ENCODE measurements around the gene SLC29A3. TPM values are rescaled to one million over a fixed set of nuclear protein-coding genes. Genes with fewer than 3 reads are reported as not detected.

The SLC29A3 gene
- total RNA-seq, 2 experiments from 2014 or later: 2.3 to 2.5 TPM

DNA sequence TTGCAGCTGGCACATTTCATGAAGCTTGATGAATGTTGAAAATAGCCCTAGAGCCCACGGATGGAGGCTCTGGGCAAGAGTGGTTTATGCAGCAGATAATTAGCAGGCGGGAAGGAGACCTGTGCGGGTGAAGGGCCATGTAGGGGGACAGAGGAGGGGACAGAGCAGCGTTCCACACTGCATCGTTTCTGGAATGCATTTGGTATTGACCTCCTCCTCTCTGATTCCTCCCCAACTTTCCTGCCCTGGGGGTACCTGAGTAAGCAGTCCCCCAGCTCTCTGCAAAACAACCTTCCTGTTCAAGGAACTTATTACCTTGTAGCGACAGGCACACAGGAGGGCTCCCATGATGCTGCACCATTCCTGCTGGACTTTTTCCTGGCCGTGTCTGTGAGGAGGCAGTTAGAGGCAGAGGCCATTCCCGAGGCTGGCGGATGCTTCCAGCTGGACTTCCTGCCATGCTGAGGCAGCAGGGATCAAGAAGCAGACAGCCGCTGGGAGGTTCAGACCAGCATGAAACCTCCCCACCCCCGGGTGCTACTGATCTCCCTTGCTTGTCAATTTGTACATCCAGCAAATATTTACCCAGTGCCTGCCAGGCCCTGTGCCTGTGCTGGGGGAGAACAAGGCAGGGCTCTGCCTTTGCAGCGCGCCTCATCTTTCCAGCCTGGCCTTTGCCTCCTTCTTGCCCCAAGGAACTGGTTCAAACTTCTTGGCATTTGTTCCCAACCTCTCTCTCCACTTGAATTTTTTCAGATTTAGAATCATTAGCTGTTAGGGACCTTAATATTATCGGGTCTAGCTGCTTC lies 28.7 kb downstream of the SLC29A3 start:
- no peak overlapping the region for H3K27ac Mint-ChIP-seq
- H3K27me3 Mint-ChIP-seq: no peaks in the 10 kb centered on the region
- peaks cover 9% of the 10 kb centered on the region for H3K36me3 ChIP-seq (ENCODE audit: insufficient read depth, low read length)
- no peak overlapping the region for H3K4me3 Mint-ChIP-seq
- no peaks in the 10 kb centered on the region for H3K9me3 Mint-ChIP-seq
- CTCF ChIA-PET: no interaction called here
- DNase-seq (no peak), ATAC-seq (ENCODE audit: poor library complexity) (no peak)
- POLR2A ChIA-PET: no interaction called here
- H3K27me3 ChIP-seq (ENCODE audit: control insufficient read depth in 1 of 2, insufficient read depth in 2 of 2, low read length in 2 of 2): no peaks in the 10 kb centered on the region
- no peaks in the 10 kb centered on the region for H3K4me1 Mint-ChIP-seq (ENCODE audit: low read depth)
- no peak overlapping the region for H3K4me3 ChIP-seq (ENCODE audit: low read length)
- peaks cover 23% of the 10 kb centered on the region for H3K36me3 Mint-ChIP-seq (ENCODE audit: low read depth)
- no peaks in the 10 kb centered on the region for H3K9me3 ChIP-seq (ENCODE audit: control insufficient read depth in 1 of 2, insufficient read depth in 1 of 2, low read length in 2 of 2)
- H3K27ac ChIP-seq (ENCODE audit: low read depth in 1 of 2, low read length in 2 of 2): no peak overlapping the region
- intact Hi-C loops (cut with DNase I, micrococcal nuclease): no loop called here
- H3K4me1 ChIP-seq (ENCODE audit: insufficient read depth, low read length): peaks cover 4% of the 10 kb centered on the region
- TF ChIP-seq, protein P1, sequence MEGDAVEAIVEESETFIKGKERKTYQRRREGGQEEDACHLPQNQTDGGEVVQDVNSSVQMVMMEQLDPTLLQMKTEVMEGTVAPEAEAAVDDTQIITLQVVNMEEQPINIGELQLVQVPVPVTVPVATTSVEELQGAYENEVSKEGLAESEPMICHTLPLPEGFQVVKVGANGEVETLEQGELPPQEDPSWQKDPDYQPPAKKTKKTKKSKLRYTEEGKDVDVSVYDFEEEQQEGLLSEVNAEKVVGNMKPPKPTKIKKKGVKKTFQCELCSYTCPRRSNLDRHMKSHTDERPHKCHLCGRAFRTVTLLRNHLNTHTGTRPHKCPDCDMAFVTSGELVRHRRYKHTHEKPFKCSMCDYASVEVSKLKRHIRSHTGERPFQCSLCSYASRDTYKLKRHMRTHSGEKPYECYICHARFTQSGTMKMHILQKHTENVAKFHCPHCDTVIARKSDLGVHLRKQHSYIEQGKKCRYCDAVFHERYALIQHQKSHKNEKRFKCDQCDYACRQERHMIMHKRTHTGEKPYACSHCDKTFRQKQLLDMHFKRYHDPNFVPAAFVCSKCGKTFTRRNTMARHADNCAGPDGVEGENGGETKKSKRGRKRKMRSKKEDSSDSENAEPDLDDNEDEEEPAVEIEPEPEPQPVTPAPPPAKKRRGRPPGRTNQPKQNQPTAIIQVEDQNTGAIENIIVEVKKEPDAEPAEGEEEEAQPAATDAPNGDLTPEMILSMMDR (IDR thresholded peaks at IDR 0.05): no peak

DNA sequence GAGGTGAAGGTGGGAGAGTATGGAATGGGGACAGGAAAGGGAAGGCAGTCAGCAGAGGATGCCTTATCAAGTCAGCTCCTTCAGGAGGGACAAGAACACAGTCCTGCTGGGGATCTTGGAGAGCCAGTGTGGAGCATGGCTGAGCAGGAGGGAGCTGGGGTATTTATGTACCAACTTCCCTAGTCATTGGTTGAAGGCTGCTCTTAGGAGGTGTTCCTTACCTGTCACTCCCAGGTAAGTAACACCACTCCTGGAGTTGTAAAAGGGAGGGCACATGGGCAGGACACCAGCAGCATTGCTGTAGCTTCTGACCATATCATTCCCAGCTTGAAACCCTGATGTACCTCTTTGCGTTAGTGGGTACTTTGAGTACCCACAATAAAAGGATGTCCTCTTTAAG lies 29.8 kb downstream of the SLC29A3 start:
- TF ChIP-seq, protein P1 (IDR thresholded peaks at IDR 0.05): no peak
- DNase-seq: no peak
- no peak for ATAC-seq (ENCODE audit: poor library complexity)
- H3K4me3 ChIP-seq (ENCODE audit: low read length): no peak overlapping the region
- no peaks in the 10 kb centered on the region for H3K27me3 ChIP-seq (ENCODE audit: control insufficient read depth in 1 of 2, insufficient read depth in 2 of 2, low read length in 2 of 2)
- no peaks in the 10 kb centered on the region for H3K27me3 Mint-ChIP-seq
- no peaks in the 10 kb centered on the region for H3K4me1 Mint-ChIP-seq (ENCODE audit: low read depth)
- no peaks in the 10 kb centered on the region for H3K9me3 Mint-ChIP-seq
- peaks cover 14% of the 10 kb centered on the region for H3K36me3 ChIP-seq (ENCODE audit: insufficient read depth, low read length)
- H3K9me3 ChIP-seq (ENCODE audit: control insufficient read depth in 1 of 2, insufficient read depth in 1 of 2, low read length in 2 of 2): no peaks in the 10 kb centered on the region
- peaks cover 32% of the 10 kb centered on the region for H3K36me3 Mint-ChIP-seq (ENCODE audit: low read depth)
- H3K4me3 Mint-ChIP-seq: no peak overlapping the region
- peaks cover 4% of the 10 kb centered on the region for H3K4me1 ChIP-seq (ENCODE audit: insufficient read depth, low read length)
- H3K27ac ChIP-seq (ENCODE audit: low read depth in 1 of 2, low read length in 2 of 2): no peak overlapping the region
- CTCF ChIA-PET: no interaction called here
- POLR2A ChIA-PET: no interaction called here
- intact Hi-C loops (cut with DNase I, micrococcal nuclease): no loop called here
- no peak overlapping the region for H3K27ac Mint-ChIP-seq

GRCh38 chr10:71349406-71349805 lies 30.3 kb downstream of the SLC29A3 start:
- no peak overlapping the region for H3K27ac Mint-ChIP-seq
- H3K36me3 ChIP-seq (ENCODE audit: insufficient read depth, low read length): peaks cover 14% of the 10 kb centered on the region

More at GRCh38 chr10:71349406-71349805, 30.3 kb downstream of the SLC29A3 start:
- ATAC-seq (ENCODE audit: poor library complexity) (no peak), DNase-seq (no peak)
- H3K36me3 Mint-ChIP-seq (ENCODE audit: low read depth): peaks cover 38% of the 10 kb centered on the region
- TF ChIP-seq, protein P1 (IDR thresholded peaks at IDR 0.05): no peak
- H3K27me3 ChIP-seq (ENCODE audit: control insufficient read depth in 1 of 2, insufficient read depth in 2 of 2, low read length in 2 of 2): no peaks in the 10 kb centered on the region
- intact Hi-C loops (cut with DNase I, micrococcal nuclease): no loop called here
- POLR2A ChIA-PET: no interaction called here
- no peaks in the 10 kb centered on the region for H3K4me1 Mint-ChIP-seq (ENCODE audit: low read depth)
- no peaks in the 10 kb centered on the region for H3K4me1 ChIP-seq (ENCODE audit: insufficient read depth, low read length)
- CTCF ChIA-PET: no interaction called here
- no peak overlapping the region for H3K27ac ChIP-seq (ENCODE audit: low read depth in 1 of 2, low read length in 2 of 2)
- no peaks in the 10 kb centered on the region for H3K9me3 Mint-ChIP-seq
- H3K27me3 Mint-ChIP-seq: no peaks in the 10 kb centered on the region
- H3K9me3 ChIP-seq (ENCODE audit: control insufficient read depth in 1 of 2, insufficient read depth in 1 of 2, low read length in 2 of 2): no peaks in the 10 kb centered on the region
- H3K4me3 ChIP-seq (ENCODE audit: low read length): no peak overlapping the region
- H3K4me3 Mint-ChIP-seq: no peak overlapping the region
